H4 (cell line): ENCODE results near the gene DNMT3A. TPM values are rescaled to one million over a fixed set of nuclear protein-coding genes. Genes with fewer than 3 reads are reported as not detected.
A peak's percentile ranks its signal among the peaks of the same experiment; 100 is the strongest.

ENCODE experiments used
- DNase-seq: peaks from one replicate; pipeline ENCODE4 v3.0.0-alpha.2; 2015; ENCODE audit warnings: low spot score
- total RNA-seq: library from RNA; depleted of rRNA; stranded (reverse); fragments of >200 nt; shearing (Covaris generic); gene quantifications from 2 replicates; pipeline ENCODE4 v1.2.3, GENCODE V29; 2014

Gene DNMT3A
- total RNA-seq, 1 experiment from 2014 or later, result 2.4 TPM

GRCh38 chr2:25347205-25347815, 5.6 kb upstream of the DNMT3A start:
- peak; percentile 37 for DNase-seq

GRCh38 chr2:25343187-25343825, 1.6 kb upstream of the DNMT3A start:
- DNase-seq, result no peak

- DNase-seq, result peak; percentile 58
These were observed 854 bp upstream of the DNMT3A start for GRCh38 chr2:25342372-25343186.

GRCh38 chr2:25341011-25341727, 556 bp downstream of the DNMT3A start:
- no peak for DNase-seq

GRCh38 chr2:25340181-25340921, 1.4 kb downstream of the DNMT3A start:
- DNase-seq, result no peak

- no peak for DNase-seq
These were observed 1.9 kb downstream of the DNMT3A start for GRCh38 chr2:25339791-25340180.

- DNase-seq, result no peak
These were observed 2.5 kb downstream of the DNMT3A start for GRCh38 chr2:25339211-25339674.

- no peak for DNase-seq
These were observed 3.3 kb downstream of the DNMT3A start for GRCh38 chr2:25338401-25338800.

GRCh38 chr2:25337891-25338290, 3.8 kb downstream of the DNMT3A start:
- no peak for DNase-seq

- no peak for DNase-seq
These were observed 4.4 kb downstream of the DNMT3A start for GRCh38 chr2:25337276-25337675.

- DNase-seq, result no peak
These were observed 5.3 kb downstream of the DNMT3A start for GRCh38 chr2:25336383-25336841.

- DNase-seq, result no peak
These were observed 5.8 kb downstream of the DNMT3A start for GRCh38 chr2:25335971-25336370.

- no peak for DNase-seq
These were observed 6.5 kb downstream of the DNMT3A start for GRCh38 chr2:25335204-25335603.

- DNase-seq, result no peak
These were observed 7.2 kb downstream of the DNMT3A start for GRCh38 chr2:25334482-25334881.

GRCh38 chr2:25333981-25334380, 7.7 kb downstream of the DNMT3A start:
- no peak for DNase-seq

GRCh38 chr2:25332571-25332970, 9.2 kb downstream of the DNMT3A start:
- DNase-seq, result no peak

- DNase-seq, result no peak
These were observed 9.9 kb downstream of the DNMT3A start for GRCh38 chr2:25331686-25332365.

- no peak for DNase-seq
These were observed 10.8 kb downstream of the DNMT3A start for GRCh38 chr2:25330937-25331336.

- DNase-seq, result no peak
These were observed 11.5 kb downstream of the DNMT3A start for GRCh38 chr2:25330273-25330672.
